Loucy (cell line): ENCODE data around the gene KIF16B.

Source experiments
- H2AFZ ChIP-seq: fragments of 200-600 bp; sonication (generic); 2 replicates; pipeline ENCODE4 v1.6.0; 2016; ENCODE audit warnings: antibody characterized with exemption, mild to moderate bottlenecking, low read length, moderate library complexity
- H3F3A ChIP-seq: fragments of 200-600 bp; 2 replicates; pipeline ENCODE4 v1.6.0; 2016; ENCODE audit warnings: antibody characterized with exemption, low read depth, mild to moderate bottlenecking
- H3K27me3 ChIP-seq: fragments of 200-600 bp; sonication (generic); 2 replicates; pipeline ENCODE4 v1.6.1; 2014; ENCODE audit warnings: low read length, mild to moderate bottlenecking; ENCODE audit not compliant: insufficient read depth, poor library complexity, severe bottlenecking
- H3K36me3 ChIP-seq: fragments of 200-600 bp; sonication (generic); 2 replicates; pipeline ENCODE4 v1.6.1; 2016; ENCODE audit warnings: low read length; ENCODE audit not compliant: insufficient read depth
- H3K4me1 ChIP-seq: fragments of 200-600 bp; sonication (generic); 2 replicates; pipeline ENCODE4 v1.5.1; 2014; ENCODE audit warnings: low read length, mild to moderate bottlenecking; ENCODE audit not compliant: insufficient read depth, poor library complexity, severe bottlenecking
- H3K4me2 ChIP-seq: fragments of 200-600 bp; sonication (generic); 2 replicates; pipeline ENCODE4 v1.6.0; 2014; ENCODE audit warnings: antibody characterized with exemption, low read length, low read depth, mild to moderate bottlenecking; ENCODE audit not compliant: poor library complexity, severe bottlenecking
- H3K4me3 ChIP-seq: fragments of 200-600 bp; sonication (generic); 2 replicates; pipeline ENCODE4 v1.5.1; 2014; ENCODE audit warnings: low read length, mild to moderate bottlenecking, mixed read lengths; ENCODE audit not compliant: poor library complexity, severe bottlenecking
- H3K79me2 ChIP-seq: fragments of 200-600 bp; sonication (generic); 2 replicates; pipeline ENCODE4 v1.6.1; 2014; ENCODE audit warnings: low read length; ENCODE audit not compliant: insufficient read depth
- H3K9ac ChIP-seq: fragments of 200-600 bp; sonication (generic); 2 replicates; pipeline ENCODE4 v1.6.0; 2014; ENCODE audit warnings: mild to moderate bottlenecking, low read depth, low read length, moderate library complexity; ENCODE audit not compliant: poor library complexity, severe bottlenecking
- H3K9me2 ChIP-seq: fragments of 200-600 bp; sonication (generic); replicated peaks from 2 replicates; pipeline ENCODE4 v1.6.1; 2016; ENCODE audit warnings: low read depth, low read length, mixed read lengths
- H3K9me3 ChIP-seq: fragments of 200-600 bp; sonication (generic); 2 replicates; pipeline ENCODE4 v1.6.1; 2014; ENCODE audit warnings: mild to moderate bottlenecking, antibody characterized with exemption, low read length, low read depth; ENCODE audit not compliant: insufficient read depth
- H4K20me1 ChIP-seq: fragments of 200-600 bp; sonication (generic); 2 replicates; pipeline ENCODE4 v1.6.0; 2014; ENCODE audit warnings: antibody characterized with exemption, low read length, mild to moderate bottlenecking; ENCODE audit not compliant: insufficient read depth, poor library complexity, severe bottlenecking
- EZH2phosphoT487 ChIP-seq: fragments of 200-600 bp; IDR thresholded peaks from 2 replicates; pipeline ENCODE4 v1.6.1; 2018; ENCODE audit warnings: antibody characterized with exemption, mild to moderate bottlenecking, moderate library complexity, borderline replicate concordance
- TF ChIP-seq, protein P1 (sequence below): fragments of 200-600 bp; sonication (generic); conservative IDR thresholded peaks from 2 replicates; pipeline ENCODE4 v1.5.1; 2014; ENCODE audit warnings: mild to moderate bottlenecking, antibody characterized with exemption, low read length

Gene KIF16B

DNA sequence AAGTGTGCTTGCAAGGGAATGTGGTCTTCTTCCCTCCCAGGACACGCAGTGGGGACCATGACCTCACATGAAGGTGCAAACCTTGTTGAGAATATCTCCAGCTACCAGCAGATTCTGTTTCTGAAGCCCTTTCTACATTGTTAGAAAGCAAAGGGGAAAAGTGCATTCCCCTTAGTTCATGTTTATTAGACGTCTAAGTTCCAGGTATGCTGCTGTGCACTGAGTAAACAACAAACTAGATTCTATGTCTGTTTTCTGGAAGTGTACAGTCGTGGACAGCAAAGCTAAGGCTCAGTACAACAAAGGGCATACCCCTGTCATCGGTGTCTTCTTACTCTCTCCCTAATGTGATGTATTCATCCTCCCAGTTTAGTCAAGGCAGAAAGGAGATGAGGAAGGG lies 178.5 kb downstream of the KIF16B start:
- no peak overlapping the region for H2AFZ ChIP-seq
- no peaks in the 10 kb centered on the region for H3K9me3 ChIP-seq
- H4K20me1 ChIP-seq: no peaks in the 10 kb centered on the region
- H3K9me2 ChIP-seq: no peaks in the 10 kb centered on the region
- no peaks in the 10 kb centered on the region for H3K4me1 ChIP-seq
- H3K27me3 ChIP-seq: no peaks in the 10 kb centered on the region
- no peaks in the 10 kb centered on the region for H3K79me2 ChIP-seq
- no peak overlapping the region for H3K4me2 ChIP-seq
- H3K9ac ChIP-seq: no peak overlapping the region
- H3F3A ChIP-seq: no peaks in the 10 kb centered on the region
- TF ChIP-seq, protein P1, sequence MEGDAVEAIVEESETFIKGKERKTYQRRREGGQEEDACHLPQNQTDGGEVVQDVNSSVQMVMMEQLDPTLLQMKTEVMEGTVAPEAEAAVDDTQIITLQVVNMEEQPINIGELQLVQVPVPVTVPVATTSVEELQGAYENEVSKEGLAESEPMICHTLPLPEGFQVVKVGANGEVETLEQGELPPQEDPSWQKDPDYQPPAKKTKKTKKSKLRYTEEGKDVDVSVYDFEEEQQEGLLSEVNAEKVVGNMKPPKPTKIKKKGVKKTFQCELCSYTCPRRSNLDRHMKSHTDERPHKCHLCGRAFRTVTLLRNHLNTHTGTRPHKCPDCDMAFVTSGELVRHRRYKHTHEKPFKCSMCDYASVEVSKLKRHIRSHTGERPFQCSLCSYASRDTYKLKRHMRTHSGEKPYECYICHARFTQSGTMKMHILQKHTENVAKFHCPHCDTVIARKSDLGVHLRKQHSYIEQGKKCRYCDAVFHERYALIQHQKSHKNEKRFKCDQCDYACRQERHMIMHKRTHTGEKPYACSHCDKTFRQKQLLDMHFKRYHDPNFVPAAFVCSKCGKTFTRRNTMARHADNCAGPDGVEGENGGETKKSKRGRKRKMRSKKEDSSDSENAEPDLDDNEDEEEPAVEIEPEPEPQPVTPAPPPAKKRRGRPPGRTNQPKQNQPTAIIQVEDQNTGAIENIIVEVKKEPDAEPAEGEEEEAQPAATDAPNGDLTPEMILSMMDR: no peak
- TF ChIP-seq EZH2phosphoT487: no peak
- no peaks in the 10 kb centered on the region for H3K36me3 ChIP-seq
- H3K4me3 ChIP-seq: no peak overlapping the region

DNA sequence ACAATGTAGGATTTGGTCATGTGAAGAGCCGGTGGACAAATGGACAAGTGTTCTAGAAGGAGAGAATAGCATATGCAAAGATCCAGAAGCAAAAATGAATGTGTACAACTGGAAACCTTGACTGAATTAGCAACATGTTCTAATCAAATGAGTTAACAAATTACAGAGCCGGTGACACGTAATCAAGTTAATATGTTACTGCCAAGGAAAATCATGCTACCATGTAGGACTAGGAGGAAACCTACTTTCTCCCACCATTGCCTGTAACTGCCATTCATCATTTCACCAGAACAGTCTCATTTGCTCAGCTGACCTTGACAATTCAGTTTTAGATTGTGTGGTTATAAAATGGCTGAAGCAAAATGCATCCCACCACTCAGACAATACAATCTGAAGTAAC lies 179.4 kb downstream of the KIF16B start:
- no peaks in the 10 kb centered on the region for H3K4me1 ChIP-seq
- no peaks in the 10 kb centered on the region for H3K79me2 ChIP-seq
- no peak overlapping the region for H3K4me3 ChIP-seq
- no peak overlapping the region for H3K9ac ChIP-seq
- H2AFZ ChIP-seq: no peak overlapping the region
- H3K27me3 ChIP-seq: no peaks in the 10 kb centered on the region
- TF ChIP-seq, protein P1: no peak
- TF ChIP-seq EZH2phosphoT487: no peak
- H4K20me1 ChIP-seq: no peaks in the 10 kb centered on the region
- no peaks in the 10 kb centered on the region for H3F3A ChIP-seq
- H3K36me3 ChIP-seq: no peaks in the 10 kb centered on the region
- H3K9me2 ChIP-seq: no peaks in the 10 kb centered on the region
- H3K9me3 ChIP-seq: no peaks in the 10 kb centered on the region
- no peak overlapping the region for H3K4me2 ChIP-seq

DNA sequence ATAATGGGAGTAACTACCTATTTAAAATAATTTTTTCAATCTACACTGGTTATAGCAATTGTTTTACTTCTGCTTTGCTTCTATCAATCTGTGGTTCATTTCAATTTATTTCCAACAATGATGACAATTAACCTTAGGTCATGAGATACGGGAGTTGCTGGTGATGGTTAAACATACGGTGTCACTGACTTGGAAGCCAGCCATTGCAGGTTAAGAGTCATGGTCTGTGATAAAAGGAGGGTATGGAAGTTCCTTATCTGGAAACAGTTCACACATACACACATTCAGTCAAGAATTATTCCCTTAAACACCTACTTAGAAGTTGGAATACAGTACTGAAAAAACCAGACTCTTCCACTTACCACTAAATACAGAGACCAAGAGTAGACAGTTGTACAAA lies 180.0 kb downstream of the KIF16B start:
- no peaks in the 10 kb centered on the region for H3K36me3 ChIP-seq
- H3K4me2 ChIP-seq: no peak overlapping the region
- TF ChIP-seq, protein P1: no peak
- no peak for TF ChIP-seq EZH2phosphoT487
- H3K9ac ChIP-seq: no peak overlapping the region
- H3K27me3 ChIP-seq: no peaks in the 10 kb centered on the region
- no peak overlapping the region for H2AFZ ChIP-seq
- no peaks in the 10 kb centered on the region for H3K9me2 ChIP-seq
- H3K4me3 ChIP-seq: no peak overlapping the region
- H3K4me1 ChIP-seq: no peaks in the 10 kb centered on the region
- no peaks in the 10 kb centered on the region for H3K9me3 ChIP-seq
- H3F3A ChIP-seq: no peaks in the 10 kb centered on the region
- no peaks in the 10 kb centered on the region for H4K20me1 ChIP-seq
- no peaks in the 10 kb centered on the region for H3K79me2 ChIP-seq
